C1 segment of cervical spinal cord (tissue), 14 donors: ENCODE results near the gene TNFRSF12A.
A peak's percentile ranks its signal among the peaks of the same experiment; 100 is the strongest.

Source experiments
- DNase-seq, 14 donors: peaks; one replicate each; lab custom pipeline; 2025; lab: John Stamatoyannopoulos, UW

TNFRSF12A gene

DNA sequence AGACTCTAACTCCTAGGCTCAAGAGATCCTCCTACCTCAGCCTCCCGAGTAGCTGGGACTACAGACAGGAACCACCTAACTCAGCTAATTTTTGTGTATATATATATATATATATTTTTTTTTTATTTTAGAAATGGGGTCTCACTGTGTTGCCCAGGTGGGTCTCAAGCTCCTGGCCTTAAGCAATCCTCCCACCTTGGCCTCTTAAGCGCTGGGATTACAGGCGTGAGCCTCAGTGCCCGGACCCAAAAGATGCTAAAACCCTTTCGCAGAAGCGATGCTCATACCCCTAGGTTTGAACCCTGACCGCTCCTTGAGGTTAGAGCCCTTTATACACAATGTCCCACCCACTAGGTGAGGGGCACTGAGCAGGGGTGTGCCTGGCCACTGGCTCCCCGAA is 9.7 kb upstream of the TNFRSF12A start:
- DNase-seq = no peak

DNA sequence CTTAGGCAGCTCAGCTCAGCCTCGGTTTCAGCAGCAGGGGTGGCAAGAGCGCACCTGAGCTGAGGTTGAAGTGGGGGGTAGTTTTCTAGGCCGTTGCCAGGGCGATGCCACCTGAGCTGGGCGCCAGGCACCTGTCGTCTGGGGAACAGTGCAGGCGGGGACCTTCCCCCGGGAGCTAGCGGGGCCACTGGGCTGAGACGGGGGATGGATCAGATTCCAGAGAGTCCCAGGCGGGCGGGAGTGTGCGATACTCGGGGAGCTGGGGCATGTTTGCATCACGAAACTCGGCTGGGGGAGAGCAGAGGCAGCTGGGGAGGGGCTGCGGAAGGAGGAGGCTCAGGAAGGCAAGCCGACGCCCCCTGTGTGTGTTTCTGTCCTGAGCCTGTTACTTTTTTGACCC is 7.9 kb upstream of the TNFRSF12A start:
- no peak for DNase-seq

DNA sequence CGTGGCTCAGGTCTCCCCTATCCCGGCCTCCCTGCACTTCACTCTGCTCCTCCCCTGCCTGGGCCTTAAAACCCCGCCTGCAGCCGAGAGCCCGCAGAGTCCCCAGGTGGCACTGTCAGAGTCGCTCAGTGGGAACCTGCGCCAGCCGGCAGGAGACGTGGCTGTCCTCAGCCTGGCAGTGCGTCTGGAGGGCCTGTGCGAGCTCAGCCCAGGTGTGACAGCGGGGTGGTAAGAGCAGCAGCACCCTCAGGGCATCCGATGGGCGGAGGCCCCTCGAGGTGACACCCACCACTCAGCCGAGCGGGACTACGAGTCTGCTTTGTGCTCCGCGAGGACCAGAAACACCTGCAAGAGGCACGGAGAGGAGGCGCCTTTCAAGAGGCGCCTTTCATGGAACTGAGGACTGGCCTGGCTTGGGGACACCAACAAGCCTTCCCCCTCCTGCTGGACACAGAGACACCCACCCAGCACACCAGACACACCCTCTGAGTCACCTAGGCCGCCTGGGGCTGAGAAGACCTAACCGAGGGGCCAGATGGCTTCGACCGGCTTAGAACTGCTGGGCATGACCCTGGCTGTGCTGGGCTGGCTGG is 7.2 kb upstream of the TNFRSF12A start, which contains the start of gene CLDN9:
TSS of gene CLDN9 (plus strand) at position 96 of the 593 bp plus-strand sequence. CDS start at position 536, 440 bp downstream.
- DNase-seq = no peak

DNA sequence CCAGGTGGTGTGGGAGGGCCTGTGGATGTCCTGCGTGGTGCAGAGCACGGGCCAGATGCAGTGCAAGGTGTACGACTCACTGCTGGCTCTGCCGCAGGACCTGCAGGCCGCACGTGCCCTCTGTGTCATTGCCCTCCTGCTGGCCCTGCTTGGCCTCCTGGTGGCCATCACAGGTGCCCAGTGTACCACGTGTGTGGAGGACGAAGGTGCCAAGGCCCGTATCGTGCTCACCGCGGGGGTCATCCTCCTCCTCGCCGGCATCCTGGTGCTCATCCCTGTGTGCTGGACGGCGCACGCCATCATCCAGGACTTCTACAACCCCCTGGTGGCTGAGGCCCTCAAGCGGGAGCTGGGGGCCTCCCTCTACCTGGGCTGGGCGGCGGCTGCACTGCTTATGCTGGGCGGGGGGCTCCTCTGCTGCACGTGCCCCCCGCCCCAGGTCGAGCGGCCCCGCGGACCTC is 6.6 kb upstream of the TNFRSF12A start:
- no peak for DNase-seq

DNA sequence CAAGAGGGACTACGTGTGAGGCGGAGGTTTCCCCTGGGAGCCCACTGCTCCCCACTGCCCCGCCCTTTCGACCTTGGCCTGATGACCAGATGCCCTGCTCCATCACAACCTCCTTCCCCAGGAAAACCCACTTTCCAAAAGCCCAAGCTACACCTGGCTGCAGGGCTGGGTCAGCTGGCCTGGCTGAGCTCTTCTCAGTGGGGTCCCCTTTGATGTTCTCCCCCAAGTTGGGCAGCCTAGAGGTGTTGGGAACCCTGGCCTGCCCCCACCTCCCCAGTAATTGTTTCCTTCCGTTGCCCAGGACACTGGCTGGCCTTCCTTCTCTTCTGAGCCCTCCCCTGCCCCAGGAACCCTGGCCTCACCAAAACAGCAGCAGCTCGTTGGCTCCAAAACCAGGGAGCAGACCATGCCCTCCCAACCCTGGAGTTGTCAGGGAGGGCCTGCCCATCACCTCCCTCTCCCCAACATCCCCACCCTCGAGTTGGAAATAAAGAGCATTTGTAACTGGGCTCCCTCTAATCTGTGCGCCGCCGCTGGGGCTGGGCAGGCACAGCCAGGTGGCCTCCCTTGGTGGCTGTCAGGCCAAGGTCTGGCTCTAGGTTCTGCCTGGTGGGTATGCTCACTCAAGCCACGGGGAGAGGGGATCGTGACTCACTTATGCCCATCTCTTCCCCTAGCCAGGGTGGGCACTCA is 6.0 kb upstream of the TNFRSF12A start:
- no peak for DNase-seq

DNA sequence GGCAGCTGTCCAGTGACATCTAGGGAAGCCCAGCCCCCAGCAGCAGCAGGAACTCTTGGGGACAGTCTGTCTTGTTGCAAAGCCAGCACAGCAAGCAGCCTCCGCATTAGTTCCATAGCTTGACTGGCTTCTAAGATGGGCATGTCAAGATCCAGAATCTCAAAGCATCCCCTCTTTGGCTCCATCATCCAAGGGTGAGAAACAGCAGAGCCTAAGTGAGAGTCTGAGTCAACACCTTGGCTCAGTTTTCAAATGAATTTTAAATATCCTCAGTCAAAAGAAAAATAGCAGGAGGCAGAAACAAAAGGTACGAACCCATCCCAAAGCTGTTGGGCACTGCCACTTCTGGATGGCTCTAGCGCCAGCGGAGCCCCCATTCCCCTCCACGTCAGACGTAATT is 5.2 kb upstream of the TNFRSF12A start:
- DNase-seq = no peak

DNA sequence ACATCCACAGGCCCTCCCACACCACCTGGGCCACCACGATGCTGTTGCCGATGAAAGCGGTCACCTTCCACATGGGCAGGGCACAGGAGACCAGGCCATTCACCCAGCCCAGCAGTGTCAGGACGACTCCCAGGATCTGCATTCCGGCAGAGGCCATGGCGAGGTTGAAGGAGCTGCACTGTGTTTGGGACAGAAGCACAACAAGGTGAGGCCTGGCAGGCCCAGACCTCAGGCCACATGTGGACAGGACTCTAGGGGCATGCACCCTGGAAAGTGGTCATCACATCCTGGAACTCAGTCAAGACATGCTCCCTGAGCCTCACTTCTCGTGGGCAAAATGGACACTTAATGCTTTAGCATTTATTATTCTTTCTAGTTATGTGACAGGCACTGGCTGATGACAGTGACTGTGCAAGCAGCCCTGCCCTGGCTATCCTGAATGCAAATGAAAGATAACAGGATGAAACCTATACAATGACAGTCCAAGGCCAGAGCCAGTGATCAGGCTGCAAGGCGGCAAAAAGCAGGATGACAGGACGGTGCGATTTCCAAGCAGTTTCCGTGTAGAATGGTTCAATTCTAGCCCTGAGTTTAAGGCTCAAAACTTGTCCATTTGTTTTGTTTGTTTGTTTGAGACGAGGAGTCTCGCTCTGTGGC is 4.2 kb upstream of the TNFRSF12A start:
- no peak for DNase-seq

DNA sequence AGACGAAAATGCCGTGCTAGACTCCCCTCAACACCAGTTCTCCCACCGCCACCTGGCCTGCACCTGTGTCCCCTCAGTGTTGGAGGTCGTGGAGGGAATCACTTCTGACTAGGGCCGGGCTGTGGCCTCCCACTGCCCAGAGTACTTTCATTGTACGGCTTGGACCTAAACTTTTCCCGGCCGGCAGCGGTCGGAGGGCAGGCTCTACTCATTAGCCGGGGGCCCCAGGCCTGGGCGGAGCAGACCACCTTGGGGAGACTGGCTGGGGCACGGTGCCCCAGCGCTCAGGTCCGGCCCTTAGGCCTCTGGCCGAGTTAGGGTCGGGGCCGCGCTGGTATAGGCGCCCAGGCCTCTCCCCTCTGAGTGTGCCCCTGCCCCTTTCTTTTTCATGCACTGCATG is 2.8 kb upstream of the TNFRSF12A start:
- no peak for DNase-seq

DNA sequence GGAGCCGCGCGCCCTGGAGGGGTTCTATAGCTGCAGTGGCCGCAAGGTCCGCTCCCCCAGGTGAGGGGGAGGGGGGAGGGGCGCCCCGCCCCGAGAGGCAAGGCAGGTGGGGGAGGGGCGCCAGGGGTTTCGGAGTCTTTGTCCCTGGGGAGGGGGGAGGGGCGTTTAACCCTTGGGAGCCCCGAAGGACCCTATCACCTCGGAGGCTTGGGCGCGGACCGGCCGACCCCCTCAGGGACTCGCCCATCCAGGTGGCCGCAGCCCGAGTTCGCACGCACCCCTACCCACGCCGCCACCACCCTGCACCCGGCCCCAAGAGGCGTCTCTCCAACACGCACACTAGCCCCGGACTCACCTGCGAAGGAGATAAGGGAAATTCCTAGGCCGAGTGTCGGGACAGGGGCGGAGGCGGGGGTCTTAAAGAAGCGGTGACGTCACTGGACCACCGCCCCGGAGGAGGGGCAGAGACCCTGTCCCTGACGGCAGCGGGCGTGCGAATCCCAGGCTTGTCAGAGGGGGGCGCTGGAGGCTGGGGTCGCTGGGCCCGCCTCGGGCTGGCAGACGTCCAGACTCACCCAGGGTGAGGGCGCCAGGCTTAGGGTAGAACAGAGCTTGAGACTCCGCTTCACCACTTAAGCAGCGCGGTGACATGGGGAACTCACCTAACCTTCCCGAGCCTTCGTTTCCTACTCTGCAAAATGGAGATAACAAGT is 2.2 kb upstream of the TNFRSF12A start, which contains the start of gene CLDN6:
TSS of gene CLDN6 (minus strand) at position 390 of the 713 bp plus-strand sequence. CDS start 2,162 bp downstream, outside the sequence.
- no peak for DNase-seq

DNA sequence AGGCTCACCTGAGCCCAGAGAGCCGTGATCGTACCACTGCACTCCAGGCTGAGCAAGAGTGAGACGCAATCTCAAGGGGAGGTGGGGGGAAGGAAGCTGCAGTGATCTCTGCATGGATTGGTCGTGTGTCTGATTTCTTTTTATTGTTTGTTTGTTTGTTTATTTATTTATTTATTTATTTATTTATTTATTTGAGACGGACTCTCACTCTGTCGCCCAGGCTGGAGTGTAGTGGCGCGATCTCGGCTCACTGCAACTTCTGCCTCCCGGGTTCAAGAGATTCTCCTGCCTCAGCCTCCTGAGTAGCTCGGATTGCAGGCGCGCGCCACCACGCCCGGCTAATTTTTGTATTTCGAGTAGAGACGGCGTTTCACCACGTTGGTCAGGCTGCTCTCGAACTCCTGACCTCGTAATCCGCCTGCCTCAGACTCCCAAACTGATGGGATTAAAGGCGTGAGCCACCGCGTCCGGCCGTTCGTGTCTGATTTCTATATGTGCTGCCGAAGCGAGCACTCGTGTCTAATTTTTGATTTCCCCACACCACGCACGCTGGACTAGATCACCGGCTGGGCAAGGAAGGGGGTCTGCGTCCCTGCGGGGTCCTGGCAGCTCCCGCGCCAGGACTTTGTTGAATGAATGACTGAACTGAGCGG is 448 bp upstream of the TNFRSF12A start:
- no peak for DNase-seq

DNA sequence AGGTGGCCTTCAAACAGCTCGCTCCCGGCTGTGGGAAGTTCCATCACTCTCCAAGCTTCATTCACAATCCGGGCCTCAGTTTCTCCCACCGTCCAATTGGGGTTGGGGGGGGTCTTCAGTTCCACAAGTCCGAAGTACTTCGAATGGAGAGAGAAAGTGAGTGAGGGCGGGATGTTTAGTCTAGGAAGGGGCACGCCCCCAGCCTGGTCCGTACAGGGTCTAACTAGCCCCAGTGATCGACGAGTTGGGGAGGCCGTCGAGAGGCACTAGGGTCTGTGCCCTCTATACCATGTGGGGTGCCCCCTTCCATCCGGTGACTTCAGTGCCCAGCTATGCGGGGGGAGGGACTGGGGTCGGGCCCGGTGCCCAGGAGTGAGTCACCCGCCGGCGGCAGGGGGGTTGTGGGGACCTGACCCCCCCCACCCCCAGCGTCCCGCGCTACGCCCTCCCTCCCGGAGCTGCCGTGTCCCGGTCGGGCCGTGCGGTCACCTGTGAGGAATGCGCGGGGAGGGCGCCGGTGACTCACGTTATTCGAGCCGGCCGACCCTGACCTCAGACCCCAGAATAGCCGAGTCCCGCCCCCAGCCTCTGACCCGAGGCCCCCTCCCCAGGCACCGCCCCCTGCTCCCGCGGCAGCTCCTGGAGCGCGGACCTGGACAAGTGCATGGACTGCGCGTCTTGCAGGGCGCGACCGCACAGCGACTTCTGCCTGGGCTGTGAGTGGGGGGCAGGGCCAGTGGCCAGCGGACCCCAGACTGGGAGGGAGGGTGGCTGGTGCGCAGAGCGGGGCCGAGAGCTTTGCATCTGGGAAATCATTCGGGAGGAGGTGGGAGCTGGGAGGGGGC is 658 bp downstream of the TNFRSF12A start:
- DNase-seq = peak in 8 of 14 donors; percentile 14 to 81 (median 38)

DNA sequence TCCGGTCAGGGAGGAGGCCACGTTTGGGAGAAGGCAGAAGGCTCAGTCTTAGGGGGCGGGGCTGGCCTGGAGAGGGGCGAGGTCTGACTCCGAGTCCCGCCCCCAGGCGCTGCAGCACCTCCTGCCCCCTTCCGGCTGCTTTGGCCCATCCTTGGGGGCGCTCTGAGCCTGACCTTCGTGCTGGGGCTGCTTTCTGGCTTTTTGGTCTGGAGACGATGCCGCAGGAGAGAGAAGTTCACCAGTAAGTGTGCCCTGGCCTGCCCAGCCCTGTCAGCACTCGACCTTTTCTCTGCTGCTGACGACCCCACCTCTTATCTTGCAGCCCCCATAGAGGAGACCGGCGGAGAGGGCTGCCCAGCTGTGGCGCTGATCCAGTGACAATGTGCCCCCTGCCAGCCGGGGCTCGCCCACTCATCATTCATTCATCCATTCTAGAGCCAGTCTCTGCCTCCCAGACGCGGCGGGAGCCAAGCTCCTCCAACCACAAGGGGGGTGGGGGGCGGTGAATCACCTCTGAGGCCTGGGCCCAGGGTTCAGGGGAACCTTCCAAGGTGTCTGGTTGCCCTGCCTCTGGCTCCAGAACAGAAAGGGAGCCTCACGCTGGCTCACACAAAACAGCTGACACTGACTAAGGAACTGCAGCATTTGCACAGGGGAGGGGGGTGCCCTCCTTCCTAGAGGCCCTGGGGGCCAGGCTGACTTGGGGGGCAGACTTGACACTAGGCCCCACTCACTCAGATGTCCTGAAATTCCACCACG is 1.5 kb downstream of the TNFRSF12A start:
- peak in 6 of 14 donors; percentile 21 to 68 (median 46) for DNase-seq

DNA sequence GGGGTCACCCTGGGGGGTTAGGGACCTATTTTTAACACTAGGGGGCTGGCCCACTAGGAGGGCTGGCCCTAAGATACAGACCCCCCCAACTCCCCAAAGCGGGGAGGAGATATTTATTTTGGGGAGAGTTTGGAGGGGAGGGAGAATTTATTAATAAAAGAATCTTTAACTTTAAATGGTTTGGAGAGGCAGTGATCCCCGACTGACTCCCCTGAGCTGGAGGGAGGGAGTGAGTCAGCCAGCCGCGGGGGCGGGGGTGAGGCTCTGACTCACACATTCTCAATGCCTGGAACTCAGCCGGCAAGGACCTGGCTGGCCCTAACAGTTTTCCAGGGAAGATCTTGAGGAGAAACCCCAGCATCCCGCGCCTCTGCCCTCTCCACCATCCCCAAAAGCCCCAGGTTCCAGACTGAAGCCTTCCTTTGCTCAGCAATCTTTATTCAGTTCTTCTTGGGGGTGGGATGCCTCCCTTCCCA is 2.1 kb downstream of the TNFRSF12A start:
- DNase-seq = peak in 7 of 14 donors; percentile 14 to 83 (median 36)

DNA sequence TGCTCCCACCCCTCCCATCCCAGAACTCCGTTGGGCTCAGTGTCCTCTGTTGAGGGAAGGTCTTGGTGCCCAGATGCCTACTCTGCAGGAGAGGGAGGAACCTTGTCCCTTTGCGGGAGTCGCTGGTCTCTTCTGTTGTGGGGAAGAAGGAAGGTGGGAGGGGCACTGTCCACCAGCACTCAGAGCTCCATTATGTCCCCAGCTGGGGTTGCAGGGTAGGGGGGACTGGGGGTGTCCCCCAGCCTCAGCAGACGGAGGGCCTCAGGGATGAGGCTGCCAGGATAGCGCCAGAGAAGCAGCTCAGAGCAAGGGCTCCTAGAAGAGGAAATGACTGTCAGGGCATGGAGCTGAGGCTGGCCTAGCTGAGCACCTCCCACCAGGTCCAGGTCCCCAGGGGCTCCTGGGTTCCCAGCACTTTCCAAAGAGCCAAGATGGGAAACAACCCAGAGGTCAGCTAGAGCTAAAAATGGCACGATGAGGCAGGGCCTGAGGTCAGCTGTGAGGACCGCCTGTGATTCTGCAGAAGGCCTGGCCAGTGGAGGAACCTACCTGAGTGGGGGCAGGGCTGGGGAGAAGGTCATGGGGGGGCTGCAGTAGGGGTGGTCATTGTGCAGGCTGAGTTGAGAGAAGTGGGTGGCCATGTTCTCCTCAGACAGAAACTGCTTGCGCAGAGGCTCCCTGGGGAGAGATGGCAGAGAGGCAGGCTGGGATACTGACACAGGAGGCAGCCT is 2.7 kb downstream of the TNFRSF12A start:
- no peak for DNase-seq

DNA sequence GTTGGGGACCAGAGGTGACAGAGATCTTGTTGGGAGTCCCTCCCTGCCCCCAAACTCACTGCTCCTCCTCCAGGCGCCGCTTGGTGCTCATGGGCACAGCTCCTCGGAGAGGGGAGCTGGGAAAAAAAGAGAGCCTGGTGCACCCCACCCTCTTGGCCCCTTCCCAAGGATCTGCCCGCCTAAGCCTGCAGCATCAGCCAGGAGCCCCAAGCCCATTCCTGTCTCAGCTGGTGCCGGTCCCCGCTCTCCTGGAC is 3.2 kb downstream of the TNFRSF12A start:
- peak in 7 of 14 donors; percentile 59 to 76 (median 67) for DNase-seq

DNA sequence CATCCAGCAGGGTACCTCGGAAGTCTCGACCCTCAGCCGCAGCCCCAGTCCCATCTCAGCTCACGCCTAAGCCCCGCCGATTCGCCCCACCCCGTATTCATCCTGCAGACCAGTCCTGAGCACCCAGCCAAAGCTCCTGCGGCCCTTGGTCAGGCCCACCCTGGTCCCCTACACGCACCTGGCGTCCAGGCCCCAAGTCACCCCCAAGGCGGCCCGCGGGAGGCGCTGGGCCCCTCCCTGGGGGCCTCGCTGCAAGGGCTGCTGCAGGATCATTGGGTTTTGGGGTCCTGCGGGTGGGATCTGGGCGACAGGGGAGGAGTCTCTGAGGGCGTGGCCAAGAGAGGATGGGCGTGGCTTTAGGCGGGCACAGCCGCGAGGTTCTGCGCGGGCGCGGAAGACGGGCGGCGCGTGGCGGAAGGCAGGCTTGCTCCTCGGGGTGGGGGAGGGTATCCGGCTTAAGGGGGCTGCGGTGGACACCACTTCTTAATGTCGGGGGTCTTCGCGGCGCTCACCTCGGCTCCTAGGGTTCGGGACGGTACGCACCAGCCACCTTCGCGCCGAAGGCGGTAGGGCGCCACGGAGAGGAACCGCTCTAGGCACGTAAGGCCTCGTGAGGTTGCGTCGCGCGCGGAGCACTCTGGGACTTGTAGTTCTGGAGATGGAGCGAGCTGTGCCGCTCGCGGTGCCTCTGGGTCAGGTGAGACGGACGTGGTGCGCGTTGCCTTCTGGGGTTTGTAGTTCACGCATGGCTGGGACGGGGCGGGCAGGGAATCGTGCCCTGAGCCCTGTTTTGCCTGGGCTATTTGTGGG is 3.7 kb downstream of the TNFRSF12A start, which contains the start of the genes HCFC1R1 and THOC6:
TSS of gene HCFC1R1 (minus strand) at position 274 of the 810 bp plus-strand sequence. CDS start at position 273, 1 bp downstream.
TSS of gene THOC6 (plus strand) at position 367 of the 810 bp plus-strand sequence. CDS start at position 659, 292 bp downstream.
- DNase-seq = peak; percentile 88 to 97 (median 94)

DNA sequence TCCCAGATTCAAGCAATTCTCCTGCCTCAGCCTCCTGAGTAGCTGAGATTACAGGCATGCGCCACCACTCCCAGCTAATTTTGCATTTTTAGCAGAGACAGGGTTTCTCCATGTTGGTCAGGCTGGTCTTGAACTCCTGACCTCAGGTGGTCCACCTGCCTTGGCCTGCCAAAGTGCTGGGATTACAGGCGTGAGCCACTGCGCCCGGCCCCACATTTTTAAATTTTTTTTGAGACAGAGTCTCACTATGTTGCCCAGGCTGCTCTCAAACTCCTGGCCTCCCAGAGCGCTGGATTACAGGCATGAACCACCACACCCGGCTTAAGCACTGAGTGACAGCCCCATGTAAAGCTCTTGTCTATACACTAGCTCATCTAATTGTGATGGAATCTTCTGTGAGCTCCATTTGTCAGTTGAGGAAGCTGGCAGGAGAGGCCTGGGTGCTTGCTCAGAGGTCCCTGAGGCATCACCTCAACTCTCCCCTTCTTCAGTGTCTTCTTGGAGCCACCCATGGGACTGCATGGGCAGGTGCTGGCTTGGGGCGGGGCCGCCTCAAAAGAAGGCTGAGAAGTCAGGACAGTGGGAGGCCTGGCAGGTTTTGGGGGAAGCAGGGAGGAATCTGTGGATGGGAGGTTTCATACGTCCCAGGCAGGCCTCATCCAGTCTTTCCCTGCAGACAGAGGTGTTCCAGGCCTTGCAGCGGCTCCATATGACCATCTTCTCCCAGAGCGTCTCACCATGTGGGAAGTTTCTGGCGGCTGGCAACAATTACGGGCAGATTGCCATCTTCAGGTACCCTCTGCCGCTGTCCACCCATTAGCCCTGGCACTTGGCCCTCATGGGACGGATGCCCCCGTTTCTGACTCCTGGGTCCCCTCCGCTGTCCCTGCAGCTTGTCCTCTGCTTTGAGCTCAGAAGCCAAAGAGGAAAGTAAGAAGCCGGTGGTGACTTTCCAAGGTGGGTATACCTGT is 5.1 kb downstream of the TNFRSF12A start:
- no peak for DNase-seq
